ENCODE results near the gene HSPA1A. TPM values are rescaled to one million over a fixed set of nuclear protein-coding genes. Genes with fewer than 3 reads are reported as not detected.
A peak's percentile ranks its signal among the peaks of the same experiment; 100 is the strongest.
"Not testable (repeated sequence)": the region's sequence is repeated elsewhere in the genome, so short reads cannot be mapped to it uniquely, and the experiment has no call there.

Gene HSPA1A
- total and polyA plus RNA-seq, 2 experiments from 2014 or later = 51.2 to 167 TPM

DNA sequence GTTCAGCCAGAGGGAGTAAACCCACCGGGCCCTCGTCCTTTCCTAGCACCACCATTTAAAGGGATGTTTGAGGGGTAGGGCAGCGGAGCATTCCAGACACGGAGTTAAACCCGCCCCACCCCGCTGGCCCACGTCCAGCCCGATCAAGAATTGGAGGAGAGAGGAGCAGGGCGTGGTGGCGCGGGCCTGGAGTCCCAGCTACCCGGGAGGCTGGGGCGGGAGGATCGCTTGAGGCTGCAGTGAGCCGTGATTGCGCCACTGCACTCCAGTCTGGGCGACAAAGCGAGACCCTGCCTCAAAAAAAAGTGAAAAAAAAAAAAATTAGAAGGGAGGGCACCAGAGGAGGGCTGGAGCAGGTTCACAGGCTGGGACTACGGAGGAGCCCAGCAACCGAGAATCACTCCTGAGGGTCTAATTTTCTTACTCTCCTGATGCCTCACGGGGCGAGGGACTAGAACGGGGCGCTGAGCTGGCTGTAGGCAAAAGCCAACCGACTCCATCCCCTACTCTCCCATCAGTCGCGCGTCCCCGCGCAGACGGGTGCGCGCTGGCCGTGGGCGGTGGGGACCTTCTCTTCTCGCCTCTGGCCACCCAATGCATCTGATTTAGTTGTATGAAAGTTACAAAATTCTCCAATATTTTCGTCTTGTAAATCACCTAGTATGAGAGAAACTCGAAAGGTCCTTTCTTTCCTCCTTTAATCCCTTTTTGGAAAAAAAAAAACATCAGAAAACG is 6.1 kb downstream of the HSPA1A start:
- peak; percentile 43 to 68 for DNase-seq (ENCODE audit: low read depth in 1 of 2, low spot score in 1 of 2)
- H3K4me1 ChIP-seq (ENCODE audit: low read depth) = peaks cover 4% of the 10 kb centered on the region
- H3K27ac ChIP-seq = peak overlapping the region; percentile 85

DNA sequence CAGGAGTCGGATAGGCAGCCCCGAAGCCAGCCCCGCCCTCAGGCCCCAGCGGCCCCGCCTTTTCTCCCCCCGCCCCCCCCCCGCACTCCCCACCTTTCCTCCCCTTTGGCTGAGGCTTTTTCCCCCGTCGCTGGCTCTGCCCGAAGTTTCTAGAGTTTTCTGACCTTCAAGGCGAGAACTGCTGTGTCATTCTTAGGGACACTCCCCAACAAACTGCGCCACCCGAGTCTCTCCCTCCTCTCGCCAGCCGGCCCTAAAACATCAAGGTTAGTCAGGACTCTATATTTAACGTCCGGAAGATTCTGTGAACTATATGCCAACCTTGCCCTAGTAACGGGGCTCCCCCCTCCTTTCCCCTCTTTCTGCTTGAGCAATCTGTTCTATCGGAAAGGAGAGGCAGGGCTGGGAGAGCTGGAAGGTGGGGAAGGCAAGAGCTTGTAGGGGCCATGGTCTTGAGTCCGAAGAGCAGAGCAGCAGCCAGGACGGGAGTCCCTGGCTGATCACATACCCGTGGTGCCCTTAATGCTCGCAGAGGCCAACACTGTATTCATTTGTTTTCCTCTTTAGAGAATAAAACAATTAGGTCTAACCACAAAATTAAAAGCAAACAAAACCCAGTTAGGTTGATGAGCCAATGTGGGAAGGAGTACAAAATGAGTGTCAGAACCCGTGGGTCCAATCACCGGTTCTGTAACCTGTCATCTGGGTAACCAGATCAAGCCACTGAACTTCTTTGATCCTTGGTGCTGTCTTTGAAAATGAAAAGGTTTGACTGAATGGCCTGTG is 6.9 kb downstream of the HSPA1A start:
- H3K4me1 ChIP-seq (ENCODE audit: low read depth) = peaks cover 7% of the 10 kb centered on the region
- no peaks in the 10 kb centered on the region for H3K27me3 ChIP-seq
- peak overlapping the region; percentile 48 for H3K4me3 ChIP-seq
- no peaks in the 10 kb centered on the region for H3K36me3 ChIP-seq
- peak overlapping the region; percentile 85 for H3K27ac ChIP-seq
- TF ChIP-seq CTCF (IDR thresholded peaks at IDR 0.05; ENCODE audit: low read depth, low read length) = no peak
- DNase-seq (ENCODE audit: low read depth in 1 of 2, low spot score in 1 of 2) = peak; percentile 65 to 86
- H3K9me3 ChIP-seq (ENCODE audit: low read depth) = no peaks in the 10 kb centered on the region

More for the DNA sequence above, 6.1 kb downstream of the HSPA1A start:
- no peak for TF ChIP-seq CTCF (IDR thresholded peaks at IDR 0.05; ENCODE audit: low read depth, low read length)
- Histone ChIP-seq H3K9me3 (ENCODE audit: low read depth) (no peaks in the 10 kb centered on the region), H3K36me3 (no peaks in the 10 kb centered on the region), H3K4me3 (peak overlapping the region; percentile 48), H3K27me3 (no peaks in the 10 kb centered on the region)

GRCh38 chr6:31823592-31824196 is 8.4 kb downstream of the HSPA1A start:
- DNase-seq (ENCODE audit: low read depth in 1 of 2, low spot score in 1 of 2); H3K4me1 ChIP-seq (ENCODE audit: low read depth); H3K27me3 ChIP-seq; H3K4me3 ChIP-seq; H3K27ac ChIP-seq; H3K9me3 ChIP-seq (ENCODE audit: low read depth); H3K36me3 ChIP-seq: not testable (repeated sequence)

DNA sequence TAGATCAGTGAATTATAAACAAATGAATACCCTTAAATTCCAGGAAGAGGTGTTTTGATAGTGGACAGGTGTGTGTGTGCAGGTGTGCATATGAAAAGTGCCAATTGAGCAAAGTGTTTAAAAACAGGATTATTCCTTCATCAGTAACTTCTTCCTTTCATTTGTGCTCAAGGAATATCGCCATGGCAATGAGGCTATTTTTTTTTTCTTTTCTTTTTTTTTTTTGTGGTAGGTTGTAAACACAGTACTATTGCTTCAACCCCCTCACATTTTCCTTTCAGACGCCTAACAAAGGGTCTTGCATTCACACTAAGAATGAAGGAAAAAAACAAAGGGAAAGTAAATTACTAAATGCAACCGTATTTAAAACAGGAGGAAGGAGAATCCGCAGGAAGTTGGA is 10.2 kb downstream of the HSPA1A start:
- no peak for DNase-seq (ENCODE audit: low read depth in 1 of 2, low spot score in 1 of 2)
- Histone ChIP-seq H3K27ac (peak overlapping the region; percentile 87), H3K27me3 (no peaks in the 10 kb centered on the region), H3K4me3 (no peak overlapping the region), H3K36me3 (no peaks in the 10 kb centered on the region), H3K4me1 (ENCODE audit: low read depth) (peaks cover 7% of the 10 kb centered on the region), H3K9me3 (ENCODE audit: low read depth) (no peaks in the 10 kb centered on the region)
- no peak for TF ChIP-seq CTCF (IDR thresholded peaks at IDR 0.05; ENCODE audit: low read depth, low read length)

DNA sequence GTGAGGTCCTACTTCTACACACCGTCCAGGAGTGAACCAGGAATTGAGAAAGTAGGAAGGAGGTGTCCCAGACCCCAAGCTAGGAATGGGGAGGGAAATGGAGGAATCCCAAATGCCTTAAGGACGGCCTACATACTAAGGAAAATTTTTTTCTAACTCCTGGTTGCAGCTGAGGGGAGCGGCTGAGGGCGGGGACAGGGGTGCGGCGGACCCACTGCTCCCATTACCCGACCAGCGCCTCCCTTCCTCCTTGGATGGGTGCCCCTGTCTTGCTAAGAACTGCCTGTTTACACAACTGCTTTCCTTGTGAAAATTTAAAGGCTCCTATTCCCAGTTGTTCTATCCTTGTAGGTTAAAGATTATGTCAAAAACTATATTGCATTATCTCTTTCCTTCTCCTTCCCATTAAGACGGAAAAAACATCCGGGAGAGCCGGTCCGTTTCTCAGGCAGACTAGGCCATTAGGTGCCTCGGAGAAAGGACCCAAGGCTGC is 11.5 kb downstream of the HSPA1A start:
- Histone ChIP-seq H3K4me1 (ENCODE audit: low read depth) (peaks cover 13% of the 10 kb centered on the region), H3K9me3 (ENCODE audit: low read depth) (no peaks in the 10 kb centered on the region), H3K27me3 (no peaks in the 10 kb centered on the region), H3K36me3 (no peaks in the 10 kb centered on the region), H3K27ac (peak overlapping the region; percentile 87), H3K4me3 (peak overlapping the region; percentile 32)
- DNase-seq (ENCODE audit: low read depth in 1 of 2, low spot score in 1 of 2) = peak; percentile 53 to 96
- no peak for TF ChIP-seq CTCF (IDR thresholded peaks at IDR 0.05; ENCODE audit: low read depth, low read length)

Measured in cardiac muscle cell (in vitro differentiated cells and primary cell).